HepG2 (cell line): ENCODE measurements around the gene KCTD8. TPM values are rescaled to one million over a fixed set of nuclear protein-coding genes. Genes with fewer than 3 reads are reported as not detected.
A peak's percentile ranks its signal among the peaks of the same experiment; 100 is the strongest.

Experiments used
- ATAC-seq: fragments of 200-7000 bp; cut with Tn5 transposase; 3 replicates; pipeline ENCODE4 v1.9.1; 2020; ENCODE audit warnings: mild to moderate bottlenecking, moderate library complexity
- BruUV-seq: library from RNA; stranded (reverse); fragments of 400-500 nt; replicated peaks from 2 replicates; lab custom pipeline; 2021; lab: Mats Ljungman, UMichigan
- CTCF ChIA-PET: fragments of 300-600 bp; formaldehyde crosslinking; extraction: SDS; loops from one replicate; lab custom pipeline; 2021; ENCODE audit warnings: low total read pairs, inconsistent platforms, low intra/inter-chr PET ratio; lab: Yijun Ruan, JAX
- POLR2A ChIA-PET: fragments of 350-600 bp; sonication (Branson Sonifier 250); formaldehyde crosslinking; loops from one replicate; lab custom pipeline; 2020; ENCODE audit warnings: antibody characterized with exemption, inconsistent platforms; lab: Yijun Ruan, JAX
- DNase-seq: peaks from one replicate; pipeline ENCODE4 v3.0.0-alpha.2; 2015; ENCODE audit warnings: low spot score
- FAIRE-seq: peaks from 3 replicates; lab custom pipeline; 2011; peaks lifted over from hg19 to GRCh38; lab: Jason Lieb, UNC
- H2AFZ ChIP-seq: one replicate; pipeline ENCODE4 v1.6.1; 2011; ENCODE audit warnings: low read length, inconsistent platforms
- H3K27ac ChIP-seq: fragments of 300-600 bp; 3 replicates; pipeline ENCODE4 v1.8.0; 2011; ENCODE audit warnings: mixed run types, mild to moderate bottlenecking, mixed read lengths, low read length, inconsistent platforms; ENCODE audit not compliant: insufficient read depth; ENCODE audit errors: extremely low read length
- H3K27me3 ChIP-seq, 2 experiments: fragments of 200-600 bp in 1 of 2; 2 replicates in 1 of 2; 3 replicates in 1 of 2; pipeline versions ENCODE4 v1.6.0 to v1.8.0; 2011; ENCODE audit warnings: low read length in 2 of 2, mild to moderate bottlenecking in 2 of 2, moderate library complexity in 2 of 2, inconsistent platforms in 1 of 2; ENCODE audit not compliant: insufficient read depth in 2 of 2, control insufficient read depth in 1 of 2
- H3K36me3 ChIP-seq, 2 experiments: fragments of 200-600 bp in 1 of 2; replicated peaks in 1 of 2; 2 replicates in 1 of 2; 3 replicates in 1 of 2; pipeline versions ENCODE4 v1.5.1 to v1.8.0; 2011; ENCODE audit warnings: low read length in 2 of 2, inconsistent platforms in 1 of 2; ENCODE audit not compliant: insufficient read depth in 2 of 2, control insufficient read depth in 1 of 2
- H3K4me1 ChIP-seq: 2 replicates; pipeline ENCODE4 v1.5.1; 2012; ENCODE audit warnings: low read length, inconsistent platforms; ENCODE audit not compliant: insufficient read depth
- H3K4me2 ChIP-seq: 2 replicates; pipeline ENCODE4 v1.6.0; 2011; ENCODE audit warnings: low read depth, low read length, inconsistent platforms
- H3K4me3 ChIP-seq, 3 experiments: fragments of 200-600 bp in 1 of 3; sonication (generic), shearing (Covaris generic) in 1 of 3; replicated peaks in 1 of 3; 2 replicates each; pipeline ENCODE4 v1.5.1; 2011 to 2016; ENCODE audit warnings: low read length in 3 of 3, inconsistent platforms in 2 of 3, low read depth in 2 of 3, mild to moderate bottlenecking in 2 of 3, control low read depth in 1 of 3, mixed read lengths in 1 of 3; ENCODE audit not compliant: insufficient read depth in 1 of 3
- H3K79me2 ChIP-seq: one replicate; pipeline ENCODE4 v1.6.1; 2011; ENCODE audit warnings: low read length, inconsistent platforms; ENCODE audit not compliant: insufficient read depth
- H3K9ac ChIP-seq: 2 replicates; pipeline ENCODE4 v1.6.0; 2011; ENCODE audit warnings: mild to moderate bottlenecking, low read depth, low read length, inconsistent platforms; ENCODE audit not compliant: insufficient read depth
- H3K9me3 ChIP-seq: 2 replicates; pipeline ENCODE4 v1.5.1; 2012; ENCODE audit warnings: mild to moderate bottlenecking, low read length
- H4K20me1 ChIP-seq: 2 replicates; pipeline ENCODE4 v1.6.0; 2011; ENCODE audit warnings: inconsistent platforms, mild to moderate bottlenecking, low read length, moderate library complexity; ENCODE audit not compliant: insufficient read depth
- DZIP1 ChIP-seq: sonication (generic); formaldehyde crosslinking; IDR thresholded peaks from 2 replicates; pipeline ENCODE4 v1.5.0; 2020; ENCODE audit warnings: mild to moderate bottlenecking, missing genetic modification reagents
- EZH2 ChIP-seq: conservative IDR thresholded peaks from 2 replicates; pipeline ENCODE4 v1.6.1; 2012; ENCODE audit warnings: mild to moderate bottlenecking, low read depth, low read length, moderate library complexity
- GABPA ChIP-seq, 2 experiments: IDR thresholded peaks; 2 replicates each; pipeline ENCODE4 v1.6.1; 2011 to 2016; ENCODE audit warnings: low read depth in 2 of 2, low read length in 1 of 2, missing biosample characterization in 1 of 2, missing genetic modification characterization in 1 of 2
- HNRNPK ChIP-seq: fragments of 200-400 bp; formaldehyde crosslinking; IDR thresholded peaks from 2 replicates; pipeline ENCODE4 v1.6.1; 2018; ENCODE audit warnings: low read length, low read depth, moderate library complexity, mild to moderate bottlenecking; ENCODE audit not compliant: poor library complexity, severe bottlenecking
- MBD4 ChIP-seq: IDR thresholded peaks from 2 replicates; pipeline ENCODE4 v1.6.1; 2012; ENCODE audit warnings: low read length, inconsistent platforms, borderline replicate concordance
- PAWR ChIP-seq: sonication (generic); formaldehyde crosslinking; IDR thresholded peaks from 2 replicates; pipeline ENCODE4 v1.4.0; 2020; ENCODE audit warnings: missing genetic modification reagents, mild to moderate bottlenecking, borderline replicate concordance
- RARA ChIP-seq: IDR thresholded peaks from 2 replicates; pipeline ENCODE4 v1.6.1; 2016; ENCODE audit warnings: missing genetic modification reagents, missing compliant biosample characterization
- SPEN ChIP-seq: sonication (generic); formaldehyde crosslinking; IDR thresholded peaks from 2 replicates; pipeline ENCODE4 v1.5.1; 2020; ENCODE audit warnings: low read depth, mild to moderate bottlenecking, missing genetic modification reagents
- TCF7L2 ChIP-seq: IDR thresholded peaks from 2 replicates; pipeline ENCODE4 v1.6.1; 2011; ENCODE audit warnings: mild to moderate bottlenecking, low read depth, low read length, moderate library complexity
- ZFAT ChIP-seq: sonication (generic); formaldehyde crosslinking; conservative IDR thresholded peaks from 2 replicates; pipeline ENCODE4 v1.8.1; 2023; ENCODE audit warnings: missing genetic modification reagents, inconsistent platforms
- ZNF326 ChIP-seq: sonication (generic); formaldehyde crosslinking; IDR thresholded peaks from 2 replicates; pipeline ENCODE4 v1.4.0; 2020; ENCODE audit warnings: missing genetic modification reagents, borderline replicate concordance
- ZNF530 ChIP-seq: sonication (generic); formaldehyde crosslinking; IDR thresholded peaks from 2 replicates; pipeline ENCODE4 v1.5.0; 2020; ENCODE audit warnings: low read depth, mild to moderate bottlenecking, missing genetic modification reagents
- ZNF576 ChIP-seq: sonication (generic); formaldehyde crosslinking; IDR thresholded peaks from 2 replicates; pipeline ENCODE4 v1.4.0; 2020; ENCODE audit warnings: mild to moderate bottlenecking, missing genetic modification reagents
- WGBS: methylation state at CpG from one replicate; pipeline ENCODE4 v1.1.6; 2017; ENCODE audit warnings: low lambda C conversion rate; 5-methylcytosine and 5-hydroxymethylcytosine counted together
- in situ Hi-C: cut with HindIII; loops from 2 replicates; pipeline ENCODE4 v1.10.0; 2017; ENCODE audit warnings: low pct_unique_long_range_greater_than_20kb; ENCODE audit not compliant: extremely low pct_ligation_motif_present
- intact Hi-C: fragments of 100-400 bp; cut with micrococcal nuclease; formaldehyde crosslinking; loops from one replicate; pipeline ENCODE4 v1.10.0; 2022; ENCODE audit not compliant: unreplicated experiment
- polyA plus RNA-seq, 8 experiments: library from polyadenylated mRNA; depleted of rRNA in 3 of 8; stranded (reverse) in 7 of 8; unstranded in 1 of 8; fragments of >200 nt; fragmentation: Illumina TruSeq in 4 of 8; extraction: Trizol in 4 of 8; gene quantifications; 2 replicates each; pipeline versions ENCODE4 v1.2.1 to v1.2.3, GENCODE V29; 2011 to 2016; ENCODE audit warnings: low read depth in 4 of 8, missing spikeins in 1 of 8, mixed read lengths in 1 of 8; ENCODE audit not compliant: insufficient read depth in 1 of 8
- total RNA-seq, 5 experiments: library from RNA; depleted of rRNA; stranded (reverse); fragments of >200 nt; fragmentation: Illumina TruSeq; extraction: Trizol; gene quantifications; 2 replicates each; pipeline ENCODE4 v1.2.3, GENCODE V29; 2016; ENCODE audit warnings: low read depth in 1 of 5

KCTD8 gene
- total and polyA plus RNA-seq, 2 of the 13 experiments (the other 11 are each of a cell fraction or from before 2014, with no cell fraction given), result not detected

GRCh38 chr4:44194365-44194764, 254.2 kb downstream of the KCTD8 start:
- no peaks in the 10 kb centered on the region; a peak in 1 of 5 replicates for H3K27me3 ChIP-seq
- intact Hi-C loops (no loop called here), in situ Hi-C loops (no loop called here)
- H4K20me1 ChIP-seq, result no peaks in the 10 kb centered on the region
- DNase-seq (no peak), ATAC-seq (no peak), FAIRE-seq (no peak)
- no peak overlapping the region for H3K27ac ChIP-seq
- H3K4me3 ChIP-seq, result no peak overlapping the region
- no peak overlapping the region for H3K4me2 ChIP-seq
- POLR2A ChIA-PET, result no interaction called here
- BruUV-seq, result no TSS peak
- CTCF ChIA-PET, result no interaction called here
- no peaks in the 10 kb centered on the region for H3K36me3 ChIP-seq
- no peaks in the 10 kb centered on the region for H3K4me1 ChIP-seq
- H2AFZ ChIP-seq, result no peak overlapping the region
- no peak for TF ChIP-seq PAWR (CRISPR knock-in tag)
- peak; percentile 76 for TF ChIP-seq HNRNPK
- no peak overlapping the region for H3K9ac ChIP-seq
- peaks cover 32% of the 10 kb centered on the region for H3K9me3 ChIP-seq
- WGBS, result 0% methylated on average over 1 of the region's 1 CpG
- H3K79me2 ChIP-seq, result no peaks in the 10 kb centered on the region

- TF ChIP-seq SPEN, result no peak
- TF ChIP-seq MBD4, result no peak
- TF ChIP-seq ZFAT (CRISPR knock-in tag), result no peak
- no peak for TF ChIP-seq ZNF530
- TF ChIP-seq RARA (CRISPR knock-in tag), result no peak
- no peak for TF ChIP-seq GABPA (IDR thresholded peaks at IDR 0.05; ENCODE audit: low read depth, low read length)
- no peak for TF ChIP-seq GABPA (CRISPR knock-in tag; IDR thresholded peaks at IDR 0.05; ENCODE audit: low read depth)
- TF ChIP-seq TCF7L2, result no peak
- no peak for TF ChIP-seq ZNF326 (CRISPR knock-in tag)
- no peak for TF ChIP-seq DZIP1
- TF ChIP-seq EZH2, result no peak
- TF ChIP-seq ZNF576 (CRISPR knock-in tag), result no peak
- BruUV-seq, result no TSS peak
- WGBS, result 3% methylated on average over 1 of the region's 1 CpG
- Histone ChIP-seq H3K36me3 (no peaks in the 10 kb centered on the region), H4K20me1 (no peaks in the 10 kb centered on the region), H3K27ac (no peak overlapping the region), H3K4me3 (no peak overlapping the region), H2AFZ (no peak overlapping the region), H3K4me2 (no peak overlapping the region), H3K9me3 (peaks cover 5% of the 10 kb centered on the region; the same call in 1 of the 2 replicates), H3K79me2 (no peaks in the 10 kb centered on the region), H3K4me1 (no peaks in the 10 kb centered on the region), H3K27me3 (no peaks in the 10 kb centered on the region), H3K9ac (no peak overlapping the region)
- ChIA-PET POLR2A (no interaction called here), CTCF (no interaction called here)
- no peak for ATAC-seq
- FAIRE-seq, result no peak
- intact Hi-C loops (no loop called here), in situ Hi-C loops (no loop called here)
- no peak for DNase-seq
These were observed 261.8 kb downstream of the KCTD8 start for GRCh38 chr4:44186850-44187246.
